Transverse colon (tissue), 4 donors: Measurements from ENCODE around the gene CADM1. TPM values are rescaled to one million over a fixed set of nuclear protein-coding genes. Genes with fewer than 3 reads are reported as not detected.

Experiments used
- DNase-seq: peaks from one replicate; pipeline ENCODE4 v3.0.0-alpha.2; 2019
- H3K27ac ChIP-seq, 4 donors: fragments of 200-600 bp; sonication (generic); 2 replicates each; pipeline ENCODE4 v1.5.1; 2016 to 2018; ENCODE audit warnings: inconsistent platforms in 4 of 4
- H3K27me3 ChIP-seq: fragments of 200-600 bp; sonication (generic); 2 replicates; pipeline ENCODE4 v1.5.1; 2017; ENCODE audit warnings: inconsistent platforms
- H3K36me3 ChIP-seq, 4 donors: fragments of 200-600 bp; sonication (generic); 2 replicates each; pipeline ENCODE4 v1.5.1; 2017 to 2019; ENCODE audit warnings: inconsistent platforms in 4 of 4
- H3K4me1 ChIP-seq, 4 donors: fragments of 200-600 bp; sonication (generic); 2 replicates each; pipeline ENCODE4 v1.5.1; 2017 to 2020; ENCODE audit warnings: inconsistent platforms in 4 of 4
- H3K4me3 ChIP-seq, 4 donors: fragments of 200-600 bp; sonication (generic); 1 replicate in 1 of 4; 2 replicates in 3 of 4; pipeline versions ENCODE4 v1.5.1 to v1.6.1; 2017 to 2019; ENCODE audit warnings: inconsistent platforms in 4 of 4
- H3K9me3 ChIP-seq, 2 donors: fragments of 200-600 bp; sonication (generic); 2 replicates each; pipeline ENCODE4 v1.5.1; 2017 to 2019; ENCODE audit warnings: inconsistent platforms in 2 of 2
- EP300 ChIP-seq: sonication (generic); formaldehyde crosslinking; IDR thresholded peaks from one replicate; pipeline ENCODE4 v1.6.1; 2017; ENCODE audit warnings: antibody characterized with exemption, low read depth
- POLR2A ChIP-seq: fragments of 450-650 bp; IDR thresholded peaks from one replicate; pipeline ENCODE4 v1.6.1; 2016; ENCODE audit warnings: antibody characterized with exemption, mild to moderate bottlenecking, moderate library complexity
- POLR2AphosphoS5 ChIP-seq, 3 donors: sonication (generic); formaldehyde crosslinking; IDR thresholded peaks; one replicate each; pipeline ENCODE4 v1.6.1; 2016; ENCODE audit warnings: antibody characterized with exemption in 3 of 3
- WGBS, 2 donors: methylation state at CpG; one replicate each; pipeline ENCODE4 v1.1.5; 2018; ENCODE audit warnings: low coverage in 1 of 2; 5-methylcytosine and 5-hydroxymethylcytosine counted together
- in situ Hi-C, 4 donors: fragments of 200-750 bp; cut with MboI; loops; one replicate each; pipeline versions ENCODE4 v1.15.0 to v1.15.1; 2017; ENCODE audit warnings: low sequenced_read_pairs in 3 of 4, low pct_ligation_motif_present in 1 of 4, low pct_unique_long_range_greater_than_20kb in 1 of 4
- intact Hi-C: fragments of 100-400 bp; cut with DNase I; formaldehyde crosslinking; loops from one replicate; pipeline ENCODE4 v1.15.1; 2023; ENCODE audit warnings: low total_unique reads
- total RNA-seq, 4 donors: library from RNA; depleted of rRNA; stranded (reverse); fragments of >200 nt; gene quantifications; one replicate each; pipeline ENCODE4 v1.1.0, GENCODE V29; 2016
- TF ChIP-seq, protein P1 (sequence below), 5 experiments: fragments of 200-600 bp in 3 of 5; fragments of 450-650 bp in 2 of 5; sonication (generic) in 3 of 5; IDR thresholded peaks; 1 replicate in 2 of 5; 2 replicates in 3 of 5; pipeline ENCODE4 v1.5.1; 2016 to 2017; ENCODE audit warnings: antibody characterized with exemption in 5 of 5, inconsistent platforms in 3 of 5, mild to moderate bottlenecking in 2 of 5, moderate library complexity in 1 of 5

The CADM1 gene
- total RNA-seq, 4 donors from 2014 or later, result 2.8 to 6.4 (median 3.7) TPM

DNA sequence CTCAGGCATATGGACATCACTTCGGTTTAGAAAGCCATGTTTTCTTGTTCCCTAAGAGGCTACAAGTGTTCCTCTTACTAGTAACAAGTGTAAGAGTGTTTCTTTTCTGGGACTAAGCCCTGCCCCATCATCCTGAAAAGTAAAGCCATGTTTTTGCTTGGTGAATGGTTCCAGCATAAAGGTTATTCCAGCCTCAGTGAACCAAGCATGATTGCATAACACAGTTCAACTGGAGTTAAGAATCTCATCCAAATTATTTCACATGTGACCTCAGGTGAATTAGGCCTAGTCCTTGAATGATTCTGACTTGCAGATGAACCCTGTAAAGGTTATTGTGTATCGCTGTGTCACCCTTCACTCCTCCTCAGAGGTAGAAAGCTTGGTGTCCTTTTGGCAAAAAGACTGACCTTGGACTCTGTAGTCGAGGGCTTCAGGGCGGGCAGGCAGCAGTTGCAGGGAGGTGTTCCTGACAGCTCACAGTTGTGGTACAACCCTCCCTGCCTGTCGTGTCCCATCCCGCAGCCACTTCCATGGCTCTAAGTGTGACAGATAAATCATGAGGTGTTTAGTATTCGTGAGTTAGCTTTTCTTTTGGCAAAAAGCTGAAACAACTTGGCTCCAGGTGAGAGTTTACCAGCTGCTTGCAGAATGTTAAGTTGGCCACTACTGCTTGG lies 321.8 kb downstream of the CADM1 start:
- no peak overlapping the region for H3K27ac ChIP-seq
- no peaks in the 10 kb centered on the region for H3K36me3 ChIP-seq
- intact Hi-C loops, result no loop called here
- no peak overlapping the region for H3K4me3 ChIP-seq
- in situ Hi-C loops, result no loop called here
- WGBS, 2 donors, result 68 to 76% methylated on average over 3 to 7 of the region's 7 CpGs
- H3K9me3 ChIP-seq, result no peaks in the 10 kb centered on the region
- no peaks in the 10 kb centered on the region for H3K27me3 ChIP-seq
- no peaks in the 10 kb centered on the region for H3K4me1 ChIP-seq
- TF ChIP-seq, protein P1, sequence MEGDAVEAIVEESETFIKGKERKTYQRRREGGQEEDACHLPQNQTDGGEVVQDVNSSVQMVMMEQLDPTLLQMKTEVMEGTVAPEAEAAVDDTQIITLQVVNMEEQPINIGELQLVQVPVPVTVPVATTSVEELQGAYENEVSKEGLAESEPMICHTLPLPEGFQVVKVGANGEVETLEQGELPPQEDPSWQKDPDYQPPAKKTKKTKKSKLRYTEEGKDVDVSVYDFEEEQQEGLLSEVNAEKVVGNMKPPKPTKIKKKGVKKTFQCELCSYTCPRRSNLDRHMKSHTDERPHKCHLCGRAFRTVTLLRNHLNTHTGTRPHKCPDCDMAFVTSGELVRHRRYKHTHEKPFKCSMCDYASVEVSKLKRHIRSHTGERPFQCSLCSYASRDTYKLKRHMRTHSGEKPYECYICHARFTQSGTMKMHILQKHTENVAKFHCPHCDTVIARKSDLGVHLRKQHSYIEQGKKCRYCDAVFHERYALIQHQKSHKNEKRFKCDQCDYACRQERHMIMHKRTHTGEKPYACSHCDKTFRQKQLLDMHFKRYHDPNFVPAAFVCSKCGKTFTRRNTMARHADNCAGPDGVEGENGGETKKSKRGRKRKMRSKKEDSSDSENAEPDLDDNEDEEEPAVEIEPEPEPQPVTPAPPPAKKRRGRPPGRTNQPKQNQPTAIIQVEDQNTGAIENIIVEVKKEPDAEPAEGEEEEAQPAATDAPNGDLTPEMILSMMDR (IDR thresholded peaks at IDR 0.05), result no peak
- TF ChIP-seq POLR2A (no peak), EP300 (no peak), POLR2AphosphoS5 (IDR thresholded peaks at IDR 0.05) (no peak)
- no peak for DNase-seq

DNA sequence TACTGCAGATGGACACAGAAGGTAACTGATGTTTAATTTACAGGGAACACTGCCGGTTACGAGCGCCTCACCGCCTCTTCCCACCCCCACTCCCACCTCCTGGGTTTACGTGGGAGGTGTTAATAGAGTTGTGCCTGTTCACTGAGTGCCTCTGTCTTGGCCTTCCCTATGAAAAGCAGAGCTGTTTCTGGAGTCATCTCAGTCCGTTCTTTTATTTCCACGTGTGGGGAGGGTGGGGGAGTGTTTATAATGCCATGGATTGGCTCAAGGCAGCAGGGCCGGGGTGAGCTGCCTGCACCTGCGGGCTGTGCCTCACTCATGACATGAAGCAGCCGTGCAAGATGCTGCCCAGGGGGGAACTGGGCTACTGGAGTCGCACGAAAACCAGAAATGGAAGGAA lies 322.7 kb downstream of the CADM1 start:
- H3K36me3 ChIP-seq, result no peaks in the 10 kb centered on the region
- in situ Hi-C loops (no loop called here), intact Hi-C loops (no loop called here)
- no peaks in the 10 kb centered on the region for H3K27me3 ChIP-seq
- H3K27ac ChIP-seq, result no peak overlapping the region
- WGBS, 2 donors, result 79% methylated on average over 8 to 12 of the region's 12 CpGs
- H3K9me3 ChIP-seq, result no peaks in the 10 kb centered on the region
- no peaks in the 10 kb centered on the region for H3K4me1 ChIP-seq
- DNase-seq, result no peak
- H3K4me3 ChIP-seq, result no peak overlapping the region
- no peak for TF ChIP-seq POLR2A
- TF ChIP-seq POLR2AphosphoS5 (IDR thresholded peaks at IDR 0.05), result no peak
- TF ChIP-seq EP300, result no peak
- TF ChIP-seq, protein P1 (IDR thresholded peaks at IDR 0.05), result no peak

DNA sequence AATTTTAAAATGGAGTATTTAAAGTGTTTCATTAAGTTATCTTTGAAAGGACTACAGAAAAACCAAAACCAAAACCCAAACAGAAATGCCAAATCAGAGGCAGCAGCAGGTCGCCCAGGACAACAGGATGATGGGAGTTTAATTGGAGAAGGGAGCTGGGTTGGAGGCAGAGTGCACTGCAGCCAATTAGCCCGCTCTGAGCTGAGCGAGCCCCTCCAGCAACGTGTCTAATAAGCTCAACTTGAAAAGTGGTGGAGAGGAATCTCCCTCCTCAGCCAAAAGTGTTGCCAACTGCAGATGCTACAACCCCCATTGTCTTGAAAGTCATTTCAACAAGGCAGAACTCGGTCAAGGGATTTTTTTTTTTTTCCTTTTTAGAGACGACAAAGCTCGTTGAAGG lies 323.9 kb downstream of the CADM1 start:
- in situ Hi-C loops, result no loop called here
- 80 to 83% methylated on average over 7 of the region's 7 CpGs for WGBS, 2 donors
- intact Hi-C loops, result no loop called here

DNA sequence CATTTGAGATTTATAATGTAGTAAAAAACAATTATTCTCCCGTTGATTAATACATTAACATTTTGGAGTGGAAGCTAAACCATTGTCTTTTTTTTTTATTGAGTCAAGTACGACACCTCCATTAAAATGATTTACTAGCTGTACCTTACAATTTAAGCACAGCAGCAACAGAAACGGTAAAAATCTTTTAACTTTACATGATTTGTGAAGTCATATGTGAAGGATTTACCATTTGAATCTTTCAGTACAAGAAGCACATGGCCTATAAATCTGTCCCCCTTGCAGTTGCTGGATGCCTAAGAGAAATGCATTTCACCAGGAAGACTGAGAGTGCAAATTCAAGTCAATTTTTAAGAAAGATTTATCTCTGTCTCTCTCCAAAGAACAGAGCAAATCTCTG lies 324.6 kb downstream of the CADM1 start:
- no peak for DNase-seq
- Histone ChIP-seq H3K4me3 (no peak overlapping the region), H3K9me3 (no peaks in the 10 kb centered on the region), H3K27me3 (no peaks in the 10 kb centered on the region), H3K4me1 (no peaks in the 10 kb centered on the region), H3K36me3 (no peaks in the 10 kb centered on the region), H3K27ac (no peak overlapping the region)
- intact Hi-C loops, result no loop called here
- no peak for TF ChIP-seq EP300
- TF ChIP-seq POLR2AphosphoS5 (IDR thresholded peaks at IDR 0.05), result no peak
- no peak for TF ChIP-seq POLR2A
- TF ChIP-seq, protein P1 (IDR thresholded peaks at IDR 0.05), result no peak
- 64 to 77% methylated on average over 3 of the region's 3 CpGs for WGBS, 2 donors
- in situ Hi-C loops, result no loop called here

More for the DNA sequence above, 323.9 kb downstream of the CADM1 start:
- no peaks in the 10 kb centered on the region for H3K36me3 ChIP-seq
- H3K4me3 ChIP-seq, result no peak overlapping the region
- H3K9me3 ChIP-seq, result no peaks in the 10 kb centered on the region
- DNase-seq, result no peak
- TF ChIP-seq POLR2AphosphoS5 (IDR thresholded peaks at IDR 0.05) (no peak), POLR2A (no peak), EP300 (no peak)
- TF ChIP-seq, protein P1 (IDR thresholded peaks at IDR 0.05), result no peak
- no peaks in the 10 kb centered on the region for H3K4me1 ChIP-seq
- H3K27ac ChIP-seq, result no peak overlapping the region
- no peaks in the 10 kb centered on the region for H3K27me3 ChIP-seq
